GM12864 (cell line): ENCODE measurements around the gene PTBP3.

Experiments
- DNase-seq: peaks from one replicate; pipeline ENCODE4 v3.0.0-alpha.2; 2011; ENCODE audit warnings: low read depth
- H3K4me3 ChIP-seq: 2 replicates; pipeline ENCODE4 v1.5.1; 2011; ENCODE audit warnings: mild to moderate bottlenecking, low read depth, low read length, control low read depth
- TF ChIP-seq, protein P1 (sequence below): IDR thresholded peaks from 2 replicates; pipeline ENCODE4 v1.5.1; 2011; ENCODE audit warnings: low read depth, mild to moderate bottlenecking, moderate library complexity, low read length, control low read depth, inconsistent platforms; ENCODE audit errors: missing control alignments

The PTBP3 gene

DNA sequence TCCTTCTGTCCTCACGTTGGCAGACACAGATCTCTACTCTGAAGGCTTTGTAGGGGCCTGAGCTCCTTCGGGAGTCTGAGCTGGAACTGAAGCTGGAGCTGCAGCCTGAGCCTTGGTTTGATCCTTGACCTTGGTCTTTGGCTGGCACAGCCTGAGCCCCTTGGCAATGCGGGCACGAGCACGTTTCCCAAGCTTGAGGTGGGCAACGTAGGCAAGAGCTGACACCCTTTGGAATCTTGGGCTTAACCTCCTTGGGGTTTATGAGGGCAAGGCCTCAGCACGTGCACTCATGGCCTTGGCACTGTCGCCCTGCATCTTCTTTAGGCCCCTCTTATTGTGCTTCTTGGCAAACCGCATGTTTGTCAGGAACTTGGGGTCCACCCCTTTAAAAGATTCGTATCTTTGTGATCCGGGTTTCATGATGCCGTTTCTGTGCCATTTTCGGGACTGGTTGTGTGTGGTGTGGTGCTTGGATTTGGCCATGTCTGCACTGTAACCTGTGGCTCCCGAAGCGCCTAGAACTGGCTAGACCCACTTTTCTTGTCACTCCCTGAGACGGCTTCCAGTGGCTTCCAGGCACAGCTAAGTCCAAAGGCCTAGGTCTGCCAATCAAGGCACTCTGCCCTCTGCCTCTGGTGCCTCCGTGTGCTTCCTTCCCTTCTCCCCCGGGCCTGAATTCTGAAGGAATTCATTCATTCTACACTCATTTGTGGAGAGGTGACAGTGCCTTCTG lies 159.8 kb downstream of the PTBP3 start:
- H3K4me3 ChIP-seq, result peak overlapping the region; percentile 57; the same call in 1 of the 2 replicates
- TF ChIP-seq, protein P1, sequence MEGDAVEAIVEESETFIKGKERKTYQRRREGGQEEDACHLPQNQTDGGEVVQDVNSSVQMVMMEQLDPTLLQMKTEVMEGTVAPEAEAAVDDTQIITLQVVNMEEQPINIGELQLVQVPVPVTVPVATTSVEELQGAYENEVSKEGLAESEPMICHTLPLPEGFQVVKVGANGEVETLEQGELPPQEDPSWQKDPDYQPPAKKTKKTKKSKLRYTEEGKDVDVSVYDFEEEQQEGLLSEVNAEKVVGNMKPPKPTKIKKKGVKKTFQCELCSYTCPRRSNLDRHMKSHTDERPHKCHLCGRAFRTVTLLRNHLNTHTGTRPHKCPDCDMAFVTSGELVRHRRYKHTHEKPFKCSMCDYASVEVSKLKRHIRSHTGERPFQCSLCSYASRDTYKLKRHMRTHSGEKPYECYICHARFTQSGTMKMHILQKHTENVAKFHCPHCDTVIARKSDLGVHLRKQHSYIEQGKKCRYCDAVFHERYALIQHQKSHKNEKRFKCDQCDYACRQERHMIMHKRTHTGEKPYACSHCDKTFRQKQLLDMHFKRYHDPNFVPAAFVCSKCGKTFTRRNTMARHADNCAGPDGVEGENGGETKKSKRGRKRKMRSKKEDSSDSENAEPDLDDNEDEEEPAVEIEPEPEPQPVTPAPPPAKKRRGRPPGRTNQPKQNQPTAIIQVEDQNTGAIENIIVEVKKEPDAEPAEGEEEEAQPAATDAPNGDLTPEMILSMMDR, result no peak
- no peak for DNase-seq

DNA sequence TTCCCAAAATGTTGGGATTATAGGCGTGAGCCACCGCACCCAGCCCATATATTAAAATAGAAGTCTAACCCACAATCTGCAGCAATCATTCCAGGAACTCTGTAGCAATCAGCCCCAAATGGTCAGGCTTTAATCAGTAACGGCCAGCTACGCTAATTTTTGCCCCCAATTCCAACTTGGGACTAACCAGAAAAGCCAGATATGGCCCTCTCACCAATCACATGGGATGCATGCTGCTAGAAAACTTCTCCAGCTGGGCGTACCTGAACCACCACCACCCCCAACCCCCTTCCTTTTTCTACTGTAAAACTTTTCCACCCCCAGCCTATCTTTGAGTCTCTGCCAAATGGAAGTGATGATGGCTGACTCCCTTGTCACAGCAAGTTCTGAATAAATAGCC lies 162.5 kb downstream of the PTBP3 start:
- TF ChIP-seq, protein P1, result no peak

DNA sequence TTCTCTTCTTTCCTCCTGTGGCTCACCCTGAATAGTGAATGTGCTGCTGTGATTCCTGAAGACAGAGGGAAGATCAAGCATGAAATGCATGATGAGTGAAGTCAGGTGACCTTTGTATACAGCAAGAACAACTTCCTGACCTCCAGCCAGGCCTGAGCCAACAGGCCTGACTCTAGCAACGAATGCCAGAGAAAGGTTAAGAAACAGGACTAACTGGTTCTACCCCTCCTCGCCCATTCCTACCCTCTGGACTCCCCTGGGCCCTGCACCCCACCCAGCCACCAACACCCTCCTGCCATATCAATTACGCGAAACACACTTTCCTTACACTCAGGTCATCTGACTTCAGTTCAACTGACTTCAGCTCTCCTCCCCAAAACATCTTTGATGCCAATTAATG lies 163.2 kb downstream of the PTBP3 start:
- DNase-seq, result no peak
- TF ChIP-seq, protein P1, result no peak
- no peak overlapping the region for H3K4me3 ChIP-seq

More for the DNA sequence above, 162.5 kb downstream of the PTBP3 start:
- no peak overlapping the region for H3K4me3 ChIP-seq
- DNase-seq, result no peak

DNA sequence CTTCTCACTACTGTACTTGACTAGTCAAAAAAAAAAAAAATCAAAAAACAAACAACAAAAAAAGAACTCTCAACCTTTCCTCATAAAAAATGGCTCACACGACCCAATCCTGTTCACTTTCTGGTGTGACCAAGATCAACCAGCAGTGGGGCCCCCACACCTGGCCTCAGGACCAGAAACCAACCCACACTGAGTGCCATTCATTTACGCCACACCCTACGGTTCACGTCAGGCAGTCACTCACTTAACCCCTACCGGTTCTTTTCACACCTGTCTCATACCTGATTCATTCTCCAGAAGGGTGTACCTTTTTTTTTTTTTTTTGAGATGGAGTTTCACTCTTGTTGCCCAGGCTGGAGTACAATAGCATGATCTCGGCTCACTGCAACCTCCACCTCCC lies 164.1 kb downstream of the PTBP3 start:
- no peak overlapping the region for H3K4me3 ChIP-seq
- DNase-seq, result no peak
- TF ChIP-seq, protein P1, result no peak

DNA sequence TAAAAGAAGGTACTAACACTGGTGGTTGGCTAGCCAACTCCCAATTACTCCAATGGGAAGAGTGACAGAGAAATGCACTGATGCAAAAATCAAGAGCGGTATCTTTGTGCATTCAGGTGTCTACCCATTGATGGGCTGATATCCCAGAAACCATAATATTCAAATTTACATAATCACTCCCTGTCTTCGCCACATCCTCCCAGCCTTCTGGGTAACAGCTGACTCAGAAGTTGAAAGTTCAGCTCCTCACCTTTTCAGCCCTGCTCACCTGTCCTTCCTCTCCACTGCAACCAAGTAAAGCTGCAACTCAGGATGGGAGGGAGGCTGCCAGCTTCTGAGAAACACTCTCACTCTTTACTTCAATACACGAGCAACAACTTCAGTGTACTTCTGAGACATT lies 165.2 kb downstream of the PTBP3 start:
- no peak for DNase-seq
- no peak overlapping the region for H3K4me3 ChIP-seq
- TF ChIP-seq, protein P1, result no peak
